Common myeloid progenitor, CD34-positive (primary cell): Measurements from ENCODE around the gene GDF10.

ENCODE experiments used
- CTCF ChIA-PET: fragments of 350-600 bp; sonication (Branson Sonifier 250); formaldehyde crosslinking; loops from one replicate; lab custom pipeline; 2021; ENCODE audit warnings: antibody characterized with exemption; lab: Charles Lee
- POLR2A ChIA-PET: fragments of 350-600 bp; sonication (Branson Sonifier 250); formaldehyde crosslinking; loops from one replicate; lab custom pipeline; 2021; ENCODE audit warnings: antibody characterized with exemption; lab: Charles Lee
- DNase-seq, 3 donors: peaks; one replicate each; pipeline versions ENCODE4 v3.0.0 to v3.0.0-alpha.2; 2013
- H3K27ac ChIP-seq, 2 experiments: 1 replicate in 1 of 2; 2 replicates in 1 of 2; pipeline ENCODE4 v1.7.0; 2013; ENCODE audit warnings: inconsistent platforms in 2 of 2, low read length in 2 of 2, mild to moderate bottlenecking in 2 of 2, low read depth in 1 of 2, moderate library complexity in 1 of 2; ENCODE audit not compliant: severe bottlenecking in 2 of 2, insufficient read depth in 1 of 2, poor library complexity in 1 of 2
- H3K27me3 ChIP-seq, 5 experiments: replicated peaks in 2 of 5; 1 replicate in 3 of 5; 2 replicates in 2 of 5; pipeline versions ENCODE4 v1.6.1 to v1.7.0; 2013; ENCODE audit warnings: low read length in 4 of 5, mild to moderate bottlenecking in 2 of 5, moderate library complexity in 2 of 5, inconsistent platforms in 1 of 5; ENCODE audit not compliant: insufficient read depth in 5 of 5, control insufficient read depth in 4 of 5
- H3K36me3 ChIP-seq, 4 experiments: 1 replicate in 2 of 4; 2 replicates in 2 of 4; pipeline versions ENCODE4 v1.6.1 to v1.7.0; 2013; ENCODE audit warnings: low read length in 3 of 4, control low read depth in 1 of 4, mild to moderate bottlenecking in 1 of 4; ENCODE audit not compliant: control insufficient read depth in 4 of 4, insufficient read depth in 4 of 4
- H3K4me1 ChIP-seq, 4 experiments: 1 replicate in 3 of 4; 2 replicates in 1 of 4; pipeline versions ENCODE4 v1.6.1 to v1.7.1; 2013; ENCODE audit warnings: low read length in 3 of 4, mild to moderate bottlenecking in 3 of 4, control low read depth in 1 of 4, inconsistent platforms in 1 of 4, moderate library complexity in 1 of 4; ENCODE audit not compliant: control insufficient read depth in 4 of 4, insufficient read depth in 4 of 4; ENCODE audit errors: control extremely low read depth in 1 of 4
- H3K4me3 ChIP-seq, 7 experiments: 1 replicate in 4 of 7; 2 replicates in 3 of 7; pipeline versions ENCODE4 v1.5.1 to v1.7.0; 2013; ENCODE audit warnings: mild to moderate bottlenecking in 7 of 7, low read length in 6 of 7, moderate library complexity in 6 of 7, inconsistent platforms in 2 of 7, low read depth in 2 of 7, control low read depth in 1 of 7; ENCODE audit not compliant: insufficient read depth in 4 of 7, control insufficient read depth in 1 of 7; ENCODE audit errors: extremely low read depth in 1 of 7
- H3K9me3 ChIP-seq, 5 experiments: 1 replicate in 4 of 5; 2 replicates in 1 of 5; pipeline versions ENCODE4 v1.6.1 to v1.7.1; 2013; ENCODE audit warnings: low read length in 4 of 5, mild to moderate bottlenecking in 2 of 5, inconsistent platforms in 1 of 5, low read depth in 1 of 5, moderate library complexity in 1 of 5; ENCODE audit not compliant: control insufficient read depth in 4 of 5, insufficient read depth in 2 of 5; ENCODE audit errors: control extremely low read depth in 1 of 5
- WGBS: methylation state at CpG from one replicate; pipeline ENCODE4 v1.1.5; 2013; ENCODE audit not compliant: insufficient coverage; 5-methylcytosine and 5-hydroxymethylcytosine counted together

Gene GDF10

GRCh38 chr10:47285381-47286115 lies 14.4 kb upstream of the GDF10 start:
- H3K9me3 ChIP-seq = no peaks in the 10 kb centered on the region
- WGBS = 80% methylated on average over 7 of the region's 8 CpGs
- no peak overlapping the region for H3K4me3 ChIP-seq
- peaks cover 0 to 14% (median 5%) of the 10 kb centered on the region in 4 experiments for H3K4me1 ChIP-seq
- ChIA-PET POLR2A (no interaction called here), CTCF (interaction anchor here (2.9 kb wide), 1 partner anchor 11 kb away, joined by 8 read pairs; no protein-coding TSS in a partner anchor)
- H3K36me3 ChIP-seq = no peaks in the 10 kb centered on the region
- no peak for DNase-seq
- no peak overlapping the region for H3K27ac ChIP-seq
- H3K27me3 ChIP-seq = peaks cover 0 to 6% (median 0%) of the 10 kb centered on the region in 5 experiments

- WGBS = 88% methylated on average over 4 of the region's 4 CpGs
- ChIA-PET CTCF (interaction anchor here (2.9 kb wide), 1 partner anchor 10 kb away, joined by 8 read pairs; no protein-coding TSS in a partner anchor), POLR2A (no interaction called here)
- Histone ChIP-seq H3K27ac (no peak overlapping the region), H3K4me1 (peaks cover 0 to 14% (median 5%) of the 10 kb centered on the region in 4 experiments), H3K36me3 (no peaks in the 10 kb centered on the region), H3K4me3 (no peak overlapping the region), H3K9me3 (no peaks in the 10 kb centered on the region), H3K27me3 (peaks cover 0 to 6% (median 0%) of the 10 kb centered on the region in 5 experiments)
- no peak for DNase-seq
Measured at GRCh38 chr10:47286116-47286505, 13.9 kb upstream of the GDF10 start.

- Histone ChIP-seq H3K4me3 (no peak overlapping the region), H3K4me1 (peaks cover 0 to 14% (median 5%) of the 10 kb centered on the region in 4 experiments), H3K9me3 (no peaks in the 10 kb centered on the region), H3K36me3 (no peaks in the 10 kb centered on the region), H3K27me3 (peaks cover 0 to 6% (median 0%) of the 10 kb centered on the region in 5 experiments), H3K27ac (no peak overlapping the region)
- 94% methylated on average over 3 of the region's 4 CpGs for WGBS
- CTCF ChIA-PET = interaction anchor here (1.7 to 2.9 kb wide), 2 partner anchors 10 to 239 kb away, joined by 7 to 8 read pairs; no protein-coding TSS in a partner anchor
- POLR2A ChIA-PET = interaction anchor here (0.6 kb wide), 1 partner anchor 10 kb away, joined by 3 read pairs; no protein-coding TSS in a partner anchor
- no peak for DNase-seq
Measured at GRCh38 chr10:47286591-47287315, 13.2 kb upstream of the GDF10 start.

- DNase-seq = no peak
- POLR2A ChIA-PET = interaction anchor here (0.6 kb wide), 1 partner anchor 10 kb away, joined by 3 read pairs; no protein-coding TSS in a partner anchor
- CTCF ChIA-PET = interaction anchor here (1.7 to 2.9 kb wide), 2 partner anchors 9 to 239 kb away, joined by 7 to 8 read pairs; no protein-coding TSS in a partner anchor
- Histone ChIP-seq H3K4me3 (no peak overlapping the region), H3K36me3 (no peaks in the 10 kb centered on the region), H3K4me1 (peaks cover 0 to 14% (median 5%) of the 10 kb centered on the region in 4 experiments), H3K27me3 (peaks cover 0 to 6% (median 0%) of the 10 kb centered on the region in 5 experiments), H3K9me3 (no peaks in the 10 kb centered on the region), H3K27ac (no peak overlapping the region)
- 97% methylated on average over 12 of the region's 12 CpGs for WGBS
Measured at GRCh38 chr10:47287365-47287802, 12.6 kb upstream of the GDF10 start.

GRCh38 chr10:47287805-47288204 lies 12.2 kb upstream of the GDF10 start:
- 100% methylated on average over 3 of the region's 6 CpGs for WGBS
- no peak overlapping the region for H3K4me3 ChIP-seq
- H3K9me3 ChIP-seq = no peaks in the 10 kb centered on the region
- H3K36me3 ChIP-seq = no peaks in the 10 kb centered on the region
- H3K4me1 ChIP-seq = peaks cover 0 to 14% (median 5%) of the 10 kb centered on the region in 4 experiments
- no peak for DNase-seq
- peaks cover 0 to 6% (median 0%) of the 10 kb centered on the region in 5 experiments for H3K27me3 ChIP-seq
- ChIA-PET POLR2A (no interaction called here), CTCF (interaction anchor here (1.7 to 2.9 kb wide), 2 partner anchors 9 to 240 kb away, joined by 7 to 8 read pairs; no protein-coding TSS in a partner anchor)
- no peak overlapping the region for H3K27ac ChIP-seq

- DNase-seq = no peak
- H3K27me3 ChIP-seq = peaks cover 0 to 8% (median 0%) of the 10 kb centered on the region in 5 experiments
- ChIA-PET POLR2A (no interaction called here), CTCF (interaction anchor here (1.7 kb wide), 1 partner anchor 240 kb away, joined by 7 read pairs; no protein-coding TSS in a partner anchor)
- H3K4me1 ChIP-seq = peaks cover 0 to 14% (median 5%) of the 10 kb centered on the region in 4 experiments
- 95% methylated on average over 5 of the region's 8 CpGs for WGBS
- no peak overlapping the region for H3K27ac ChIP-seq
- no peaks in the 10 kb centered on the region for H3K36me3 ChIP-seq
- H3K4me3 ChIP-seq = no peak overlapping the region
- no peaks in the 10 kb centered on the region for H3K9me3 ChIP-seq
Measured at GRCh38 chr10:47288236-47288635, 11.8 kb upstream of the GDF10 start.
